Lower leg skin (tissue), 4 donors: ENCODE measurements around the gene NTN3. TPM values are rescaled to one million over a fixed set of nuclear protein-coding genes. Genes with fewer than 3 reads are reported as not detected.

Experiments
- DNase-seq, 2 donors: peaks; one replicate each; pipeline ENCODE4 v3.0.0-alpha.2; 2019; ENCODE audit warnings: low spot score in 2 of 2
- H3K4me3 ChIP-seq: fragments of 200-600 bp; sonication (generic); 2 replicates; pipeline ENCODE4 v1.5.1; 2017; ENCODE audit warnings: mild to moderate bottlenecking, low read depth; ENCODE audit not compliant: poor library complexity, severe bottlenecking
- CTCF ChIP-seq, 3 donors: fragments of 450-650 bp; IDR thresholded peaks; one replicate each; pipeline ENCODE4 v1.5.1; 2016; ENCODE audit warnings: antibody characterized with exemption in 3 of 3, mild to moderate bottlenecking in 3 of 3, moderate library complexity in 2 of 3
- POLR2A ChIP-seq, 2 donors: fragments of 450-650 bp; IDR thresholded peaks; one replicate each; pipeline ENCODE4 v1.6.1; 2016 to 2017; ENCODE audit warnings: antibody characterized with exemption in 2 of 2, mild to moderate bottlenecking in 1 of 2, moderate library complexity in 1 of 2
- WGBS, 2 donors: methylation state at CpG; one replicate each; pipeline ENCODE4 v1.1.5; 2018; 5-methylcytosine and 5-hydroxymethylcytosine counted together
- intact Hi-C: fragments of 100-400 bp; cut with DNase I; formaldehyde crosslinking; loops from one replicate; pipeline ENCODE4 v1.15.0; 2023; ENCODE audit warnings: low total_unique reads
- total RNA-seq, 4 donors: library from RNA; depleted of rRNA; stranded (reverse); fragments of >200 nt; gene quantifications; one replicate each; pipeline ENCODE4 v1.1.0, GENCODE V29; 2016

The NTN3 gene
- total RNA-seq, 4 donors from 2014 or later = 0.45 to 0.95 TPM; not detected in 2

GRCh38 chr16:2450535-2450934 is 20.6 kb upstream of the NTN3 start:
- no peak for DNase-seq
- TF ChIP-seq CTCF (IDR thresholded peaks at IDR 0.05) = no peak
- no peak for TF ChIP-seq POLR2A (IDR thresholded peaks at IDR 0.05)
- intact Hi-C loops = no loop called here
- 86% methylated on average over 8 of the region's 8 CpGs for WGBS, 2 donors
- no peak overlapping the region for H3K4me3 ChIP-seq

- intact Hi-C loops = no loop called here
- WGBS, 2 donors = 91% methylated on average over 19 of the region's 19 CpGs
- peak in 1 of 2 donors; percentile 83 for DNase-seq
- no peak for TF ChIP-seq CTCF (IDR thresholded peaks at IDR 0.05)
- no peak for TF ChIP-seq POLR2A (IDR thresholded peaks at IDR 0.05)
- no peak overlapping the region for H3K4me3 ChIP-seq
Measured at GRCh38 chr16:2450975-2451381, 20.1 kb upstream of the NTN3 start.

GRCh38 chr16:2451851-2452320 is 19.2 kb upstream of the NTN3 start:
- DNase-seq = no peak

GRCh38 chr16:2452650-2453049 is 18.4 kb upstream of the NTN3 start:
- 91 to 95% methylated on average over 8 of the region's 8 CpGs for WGBS, 2 donors
- TF ChIP-seq CTCF (IDR thresholded peaks at IDR 0.05) (no peak), POLR2A (IDR thresholded peaks at IDR 0.05) (no peak)
- intact Hi-C loops = no loop called here
- DNase-seq = no peak
- no peak overlapping the region for H3K4me3 ChIP-seq

More at GRCh38 chr16:2451851-2452320, 19.2 kb upstream of the NTN3 start:
- H3K4me3 ChIP-seq = no peak overlapping the region
- TF ChIP-seq POLR2A (IDR thresholded peaks at IDR 0.05) = no peak
- TF ChIP-seq CTCF (IDR thresholded peaks at IDR 0.05) = no peak
- 94% methylated on average over 16 to 18 of the region's 18 CpGs for WGBS, 2 donors
- intact Hi-C loops = no loop called here

GRCh38 chr16:2455081-2455845 is 15.8 kb upstream of the NTN3 start:
- 89 to 90% methylated on average over 23 to 28 of the region's 28 CpGs for WGBS, 2 donors
- no peak overlapping the region for H3K4me3 ChIP-seq
- DNase-seq = no peak
- intact Hi-C loops = no loop called here
- TF ChIP-seq POLR2A (IDR thresholded peaks at IDR 0.05) (no peak), CTCF (IDR thresholded peaks at IDR 0.05) (no peak)
